Panc1 (cell line): ENCODE results near the gene ICOSLG.

Source experiments
- POLR2AphosphoS5 ChIP-seq: IDR thresholded peaks from 2 replicates; pipeline ENCODE4 v1.6.1; 2012; ENCODE audit warnings: mild to moderate bottlenecking, low read depth, low read length, moderate library complexity
- TF ChIP-seq, protein P1 (sequence below): fragments of 450-650 bp; IDR thresholded peaks from 2 replicates; pipeline ENCODE4 v1.5.1; 2017; ENCODE audit warnings: mild to moderate bottlenecking

DNA sequence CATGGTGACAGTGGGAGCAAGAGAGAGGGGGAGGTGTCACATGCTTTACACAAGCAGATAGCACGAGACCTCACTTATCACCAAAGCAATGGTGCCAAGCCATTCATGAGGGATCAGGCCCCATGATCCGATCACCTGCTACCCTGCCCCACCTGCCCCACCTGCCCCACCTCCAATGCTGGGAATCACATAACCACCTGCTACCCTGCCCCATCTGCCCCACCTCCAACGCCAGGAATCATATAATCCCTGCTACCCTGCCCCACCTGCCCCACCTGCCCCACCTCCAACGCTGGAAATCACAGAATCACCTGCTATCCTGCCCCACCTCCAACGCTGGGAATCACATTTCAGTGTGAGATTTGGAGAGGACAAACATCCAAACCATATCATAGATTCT is 34.3 kb upstream of the ICOSLG start:
- TF ChIP-seq POLR2AphosphoS5, result no peak
- TF ChIP-seq, protein P1, sequence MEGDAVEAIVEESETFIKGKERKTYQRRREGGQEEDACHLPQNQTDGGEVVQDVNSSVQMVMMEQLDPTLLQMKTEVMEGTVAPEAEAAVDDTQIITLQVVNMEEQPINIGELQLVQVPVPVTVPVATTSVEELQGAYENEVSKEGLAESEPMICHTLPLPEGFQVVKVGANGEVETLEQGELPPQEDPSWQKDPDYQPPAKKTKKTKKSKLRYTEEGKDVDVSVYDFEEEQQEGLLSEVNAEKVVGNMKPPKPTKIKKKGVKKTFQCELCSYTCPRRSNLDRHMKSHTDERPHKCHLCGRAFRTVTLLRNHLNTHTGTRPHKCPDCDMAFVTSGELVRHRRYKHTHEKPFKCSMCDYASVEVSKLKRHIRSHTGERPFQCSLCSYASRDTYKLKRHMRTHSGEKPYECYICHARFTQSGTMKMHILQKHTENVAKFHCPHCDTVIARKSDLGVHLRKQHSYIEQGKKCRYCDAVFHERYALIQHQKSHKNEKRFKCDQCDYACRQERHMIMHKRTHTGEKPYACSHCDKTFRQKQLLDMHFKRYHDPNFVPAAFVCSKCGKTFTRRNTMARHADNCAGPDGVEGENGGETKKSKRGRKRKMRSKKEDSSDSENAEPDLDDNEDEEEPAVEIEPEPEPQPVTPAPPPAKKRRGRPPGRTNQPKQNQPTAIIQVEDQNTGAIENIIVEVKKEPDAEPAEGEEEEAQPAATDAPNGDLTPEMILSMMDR, result no peak
